Endothelial cell of umbilical vein (primary cell): ENCODE measurements around the gene FAM3D. TPM values are rescaled to one million over a fixed set of nuclear protein-coding genes. Genes with fewer than 3 reads are reported as not detected.

Experiments
- BruUV-seq: library from RNA; stranded (reverse); fragments of 400-500 nt; replicated peaks from 2 replicates; lab custom pipeline; 2021; lab: Mats Ljungman, UMichigan
- CTCF ChIA-PET: fragments of 300-600, 350-600 bp; sonication (Branson Sonifier 250); formaldehyde crosslinking; loops from one replicate; lab custom pipeline; 2021; ENCODE audit warnings: antibody characterized with exemption, inconsistent platforms; lab: Charles Lee
- POLR2A ChIA-PET: fragments of 300-600, 350-600 bp; sonication (Branson Sonifier 250); formaldehyde crosslinking; loops from one replicate; lab custom pipeline; 2021; ENCODE audit warnings: antibody characterized with exemption, inconsistent platforms; lab: Charles Lee
- DNase-seq: peaks from one replicate; pipeline ENCODE4 v3.0.0-alpha.2; 2011; ENCODE audit warnings: low read depth, low spot score
- FAIRE-seq: peaks from 2 replicates; lab custom pipeline; 2011; peaks lifted over from hg19 to GRCh38; lab: Jason Lieb, UNC
- H2AFZ ChIP-seq: 2 replicates; pipeline ENCODE4 v1.6.0; 2012; ENCODE audit warnings: low read depth, low read length, control low read depth, inconsistent platforms
- H3K27ac ChIP-seq: 2 replicates; pipeline ENCODE4 v1.5.1; 2011; ENCODE audit warnings: low read depth, mild to moderate bottlenecking, control low read depth, low read length, moderate library complexity; ENCODE audit not compliant: insufficient read depth
- H3K27me3 ChIP-seq, 2 experiments: 2 replicates each; pipeline versions ENCODE4 v1.6.0 to v1.6.1; 2011; ENCODE audit warnings: low read length in 2 of 2, mixed read lengths in 1 of 2; ENCODE audit not compliant: control insufficient read depth in 2 of 2, insufficient read depth in 2 of 2
- H3K36me3 ChIP-seq, 2 experiments: 2 replicates in 1 of 2; 3 replicates in 1 of 2; pipeline ENCODE4 v1.5.1; 2011; ENCODE audit warnings: low read length in 2 of 2, mild to moderate bottlenecking in 1 of 2, moderate library complexity in 1 of 2; ENCODE audit not compliant: control insufficient read depth in 2 of 2, insufficient read depth in 2 of 2; ENCODE audit errors: extremely low read depth in 1 of 2
- H3K4me1 ChIP-seq: 3 replicates; pipeline ENCODE4 v1.5.1; 2011; ENCODE audit warnings: mild to moderate bottlenecking, low read length; ENCODE audit not compliant: control insufficient read depth, insufficient read depth; ENCODE audit errors: extremely low read depth
- H3K4me2 ChIP-seq: 2 replicates; pipeline ENCODE4 v1.6.1; 2011; ENCODE audit warnings: low read length, control low read depth, mixed read lengths; ENCODE audit not compliant: insufficient read depth
- H3K4me3 ChIP-seq, 3 experiments: fragments of 200-600 bp in 1 of 3; sonication (generic), shearing (Covaris generic) in 1 of 3; replicated peaks in 1 of 3; 2 replicates each; pipeline ENCODE4 v1.5.1; 2011 to 2016; ENCODE audit warnings: control low read depth in 3 of 3, low read length in 3 of 3, mild to moderate bottlenecking in 2 of 3, inconsistent platforms in 1 of 3, low read depth in 1 of 3, moderate library complexity in 1 of 3; ENCODE audit not compliant: insufficient read depth in 1 of 3
- H3K79me2 ChIP-seq: 2 replicates; pipeline ENCODE4 v1.6.0; 2012; ENCODE audit warnings: low read length, inconsistent platforms; ENCODE audit not compliant: control insufficient read depth, insufficient read depth
- H3K9ac ChIP-seq: replicated peaks from 2 replicates; pipeline ENCODE3; 2011; ENCODE audit warnings: low read length, control low read depth; ENCODE audit not compliant: insufficient read depth; ENCODE audit errors: extremely low read depth
- H3K9me1 ChIP-seq: replicated peaks from 3 replicates; pipeline ENCODE4 v1.6.0; 2011; ENCODE audit warnings: mild to moderate bottlenecking, low read length; ENCODE audit not compliant: control insufficient read depth, insufficient read depth; ENCODE audit errors: extremely low read depth
- H3K9me3 ChIP-seq: replicated peaks from 2 replicates; pipeline ENCODE4 v1.5.1; 2012; ENCODE audit warnings: low read length, inconsistent platforms; ENCODE audit not compliant: control insufficient read depth, insufficient read depth
- H4K20me1 ChIP-seq: replicated peaks from 2 replicates; pipeline ENCODE3; 2011; ENCODE audit warnings: mild to moderate bottlenecking, low read length; ENCODE audit not compliant: control insufficient read depth, insufficient read depth; ENCODE audit errors: extremely low read depth
- EZH2 ChIP-seq: IDR thresholded peaks from 2 replicates; pipeline ENCODE4 v1.6.1; 2012; ENCODE audit warnings: borderline replicate concordance, low read depth, mild to moderate bottlenecking, moderate library complexity, low read length, inconsistent platforms; ENCODE audit not compliant: severe bottlenecking
- FOS ChIP-seq: IDR thresholded peaks from 2 replicates; pipeline ENCODE4 v1.6.1; 2011; ENCODE audit warnings: mild to moderate bottlenecking, low read length, moderate library complexity, borderline replicate concordance; ENCODE audit not compliant: insufficient read depth
- GATA2 ChIP-seq: IDR thresholded peaks from 2 replicates; pipeline ENCODE4 v1.7.0; 2011; ENCODE audit warnings: low read depth, mild to moderate bottlenecking, moderate library complexity, mixed read lengths, low read length; ENCODE audit not compliant: insufficient read length, insufficient read depth
- JUN ChIP-seq: IDR thresholded peaks from 2 replicates; pipeline ENCODE4 v1.6.1; 2011; ENCODE audit warnings: borderline replicate concordance, low read depth; ENCODE audit not compliant: insufficient read length, insufficient read depth
- MYC ChIP-seq: IDR thresholded peaks from one replicate; pipeline ENCODE4 v1.6.1; 2011; ENCODE audit warnings: mild to moderate bottlenecking, low read depth, low read length
- POLR2A ChIP-seq: IDR thresholded peaks from 2 replicates; pipeline ENCODE4 v1.6.1; 2012; ENCODE audit warnings: low read depth, mild to moderate bottlenecking, control low read depth, low read length
- POLR2AphosphoS5 ChIP-seq: IDR thresholded peaks from 2 replicates; pipeline ENCODE4 v1.6.1; 2012; ENCODE audit warnings: low read depth, mild to moderate bottlenecking, control low read depth, low read length, moderate library complexity; ENCODE audit not compliant: insufficient read depth
- dilution Hi-C: fragments of 300-500 bp; cut with MboI; formaldehyde crosslinking; loops from one replicate; pipeline ENCODE4 v1.15.0; 2019; ENCODE audit warnings: low sequenced_read_pairs; ENCODE audit not compliant: extremely low pct_ligation_motif_present
- intact Hi-C: fragments of 100-400 bp; cut with micrococcal nuclease; formaldehyde crosslinking; loops from one replicate; pipeline ENCODE4 v1.10.0; 2022
- polyA plus RNA-seq, 4 experiments: library from polyadenylated mRNA; depleted of rRNA in 3 of 4; stranded (reverse) in 3 of 4; unstranded in 1 of 4; fragments of >200 nt; gene quantifications; 2 replicates each; pipeline versions ENCODE4 v1.2.1 to v1.2.3, GENCODE V29; 2011 to 2012; ENCODE audit warnings: missing spikeins in 1 of 4
- total RNA-seq: library from RNA; stranded (reverse); gene quantifications from 2 replicates; pipeline ENCODE4 v1.2.3, GENCODE V29; 2021
- TF ChIP-seq, protein P1 (sequence below), 2 donors: IDR thresholded peaks; 1 replicate in 1 of 2; 2 replicates in 1 of 2; pipeline ENCODE4 v1.5.1; 2011; ENCODE audit warnings: low read length in 2 of 2, mild to moderate bottlenecking in 2 of 2, moderate library complexity in 2 of 2, control low read depth in 1 of 2, inconsistent platforms in 1 of 2, low read depth in 1 of 2; ENCODE audit not compliant: insufficient read depth in 1 of 2; ENCODE audit errors: extremely low read depth in 1 of 2
- TF ChIP-seq, protein P2 (sequence below): IDR thresholded peaks from 2 replicates; pipeline ENCODE4 v1.6.1; 2011; ENCODE audit not compliant: insufficient read depth, insufficient read length

FAM3D gene
- total and polyA plus RNA-seq, 2 donors (not counting 3 experiments of a cell fraction or from before 2014, with no cell fraction given) = 0.12 TPM; not detected in 1

DNA sequence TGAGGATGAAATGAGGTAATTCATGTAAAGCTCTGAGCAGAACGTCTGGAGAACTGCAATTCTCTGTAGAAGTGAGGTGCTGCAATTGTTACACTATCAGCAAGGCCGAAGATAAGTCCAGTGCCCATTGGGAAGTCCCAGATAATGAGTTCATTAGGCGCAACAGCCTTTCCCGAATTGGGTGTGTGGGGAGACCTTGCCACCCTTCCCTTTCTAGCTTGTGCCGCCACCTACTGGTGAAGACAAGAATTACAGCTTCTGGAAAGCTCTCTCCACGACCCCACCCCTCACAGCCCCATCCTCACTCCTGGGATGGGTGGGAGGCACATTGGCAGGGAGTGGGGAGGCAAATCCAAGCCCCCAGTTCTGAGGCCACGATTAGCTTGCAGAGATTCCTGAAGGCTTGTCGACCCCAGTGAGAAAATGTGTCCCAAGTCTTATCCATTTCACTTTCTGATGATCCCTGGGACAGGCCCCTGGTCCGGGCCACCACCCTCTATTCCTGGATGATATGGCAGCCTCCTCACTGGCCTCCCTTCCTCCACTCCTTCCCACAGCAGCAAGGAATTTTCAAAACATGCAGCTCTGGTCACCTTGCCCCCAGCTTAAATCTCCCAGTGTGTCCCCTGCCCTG, 36.4 kb downstream of the FAM3D start:
- BruUV-seq = no TSS peak
- CTCF ChIA-PET = interaction anchor here (0.6 to 10.0 kb wide), 35 partner anchors 9 to 1228 kb away, joined by 3 to 442 read pairs (median 4); partner anchors contain the start of genes FAM107A, HTD2, KCTD6 and RPP14
- POLR2A ChIA-PET = no interaction called here

DNA sequence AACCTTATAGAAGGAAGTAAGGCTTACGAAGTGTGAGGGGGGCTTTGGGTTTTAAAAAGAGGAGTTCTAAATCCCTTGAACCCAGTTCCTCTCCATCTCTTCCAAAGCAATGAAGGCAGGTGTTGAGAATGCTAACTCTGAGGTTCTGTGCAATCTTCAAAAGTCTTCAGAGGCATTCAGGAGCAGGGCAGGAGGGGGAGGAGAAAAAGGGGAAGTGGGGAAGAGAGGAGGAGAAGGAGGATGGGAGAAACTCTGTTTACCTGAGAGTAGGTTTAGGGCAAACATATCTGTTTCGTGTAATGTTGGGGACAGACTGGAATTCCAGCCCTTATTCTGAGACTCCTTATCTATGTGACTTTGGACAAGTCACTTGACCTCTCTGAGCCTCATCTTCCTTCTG, 36.9 kb downstream of the FAM3D start:
- H3K79me2 ChIP-seq = no peaks in the 10 kb centered on the region
- intact Hi-C loops = loop anchor here (1.0 to 5.0 kb wide), 6 partner anchors 18 to 442 kb away; no protein-coding TSS in a partner anchor
- H3K4me2 ChIP-seq = peak overlapping the region; percentile 52
- H3K4me1 ChIP-seq = peaks cover 32% of the 10 kb centered on the region
- no peaks in the 10 kb centered on the region for H3K36me3 ChIP-seq
- H3K9me1 ChIP-seq = no peaks in the 10 kb centered on the region
- FAIRE-seq (peak; percentile 37), DNase-seq (no peak)
- no peaks in the 10 kb centered on the region for H3K27me3 ChIP-seq
- no TSS peak for BruUV-seq
- TF ChIP-seq POLR2AphosphoS5 (no peak), MYC (no peak), EZH2 (no peak), FOS (no peak), POLR2A (no peak), GATA2 (no peak), JUN (no peak)
- TF ChIP-seq, protein P1, sequence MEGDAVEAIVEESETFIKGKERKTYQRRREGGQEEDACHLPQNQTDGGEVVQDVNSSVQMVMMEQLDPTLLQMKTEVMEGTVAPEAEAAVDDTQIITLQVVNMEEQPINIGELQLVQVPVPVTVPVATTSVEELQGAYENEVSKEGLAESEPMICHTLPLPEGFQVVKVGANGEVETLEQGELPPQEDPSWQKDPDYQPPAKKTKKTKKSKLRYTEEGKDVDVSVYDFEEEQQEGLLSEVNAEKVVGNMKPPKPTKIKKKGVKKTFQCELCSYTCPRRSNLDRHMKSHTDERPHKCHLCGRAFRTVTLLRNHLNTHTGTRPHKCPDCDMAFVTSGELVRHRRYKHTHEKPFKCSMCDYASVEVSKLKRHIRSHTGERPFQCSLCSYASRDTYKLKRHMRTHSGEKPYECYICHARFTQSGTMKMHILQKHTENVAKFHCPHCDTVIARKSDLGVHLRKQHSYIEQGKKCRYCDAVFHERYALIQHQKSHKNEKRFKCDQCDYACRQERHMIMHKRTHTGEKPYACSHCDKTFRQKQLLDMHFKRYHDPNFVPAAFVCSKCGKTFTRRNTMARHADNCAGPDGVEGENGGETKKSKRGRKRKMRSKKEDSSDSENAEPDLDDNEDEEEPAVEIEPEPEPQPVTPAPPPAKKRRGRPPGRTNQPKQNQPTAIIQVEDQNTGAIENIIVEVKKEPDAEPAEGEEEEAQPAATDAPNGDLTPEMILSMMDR (IDR thresholded peaks at IDR 0.05; ENCODE audit: extremely low read depth in 1 of 2, insufficient read depth in 1 of 2, low read depth in 1 of 2, low read length in 2 of 2) = no peak
- TF ChIP-seq, protein P2, sequence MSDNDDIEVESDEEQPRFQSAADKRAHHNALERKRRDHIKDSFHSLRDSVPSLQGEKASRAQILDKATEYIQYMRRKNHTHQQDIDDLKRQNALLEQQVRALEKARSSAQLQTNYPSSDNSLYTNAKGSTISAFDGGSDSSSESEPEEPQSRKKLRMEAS = no peak
- H3K9ac ChIP-seq = peak overlapping the region; percentile 28
- no peaks in the 10 kb centered on the region for H3K9me3 ChIP-seq
- no peaks in the 10 kb centered on the region for H4K20me1 ChIP-seq
- ChIA-PET POLR2A (no interaction called here), CTCF (interaction anchor here (0.6 to 10.0 kb wide), 33 partner anchors 11 to 1228 kb away, joined by 3 to 442 read pairs (median 5); partner anchors contain the start of genes FAM107A, HTD2, KCTD6 and RPP14)
- dilution Hi-C loops = no loop called here
- H3K27ac ChIP-seq = peak overlapping the region; percentile 74
- H3K4me3 ChIP-seq = no peak overlapping the region
- peak overlapping the region; percentile 29 for H2AFZ ChIP-seq

More for the DNA sequence above, 36.4 kb downstream of the FAM3D start:
- H3K36me3 ChIP-seq = no peaks in the 10 kb centered on the region
- FAIRE-seq (peak; percentile 90), DNase-seq (peak; percentile 62)
- no peak overlapping the region for H3K4me3 ChIP-seq
- H3K4me2 ChIP-seq = peak overlapping the region; percentile 52
- no peaks in the 10 kb centered on the region for H3K79me2 ChIP-seq
- peak overlapping the region; percentile 29 for H2AFZ ChIP-seq
- no peaks in the 10 kb centered on the region for H3K9me1 ChIP-seq
- TF ChIP-seq JUN = no peak
- TF ChIP-seq, protein P1 (IDR thresholded peaks at IDR 0.05; ENCODE audit: extremely low read depth in 1 of 2, insufficient read depth in 1 of 2, low read depth in 1 of 2, low read length in 2 of 2) = peak; percentile 88 to 89
- no peaks in the 10 kb centered on the region for H3K27me3 ChIP-seq
- peaks cover 32% of the 10 kb centered on the region for H3K4me1 ChIP-seq
- dilution Hi-C loops (no loop called here), intact Hi-C loops (loop anchor here (1.0 kb wide), 1 partner anchor 62 kb away; no protein-coding TSS in a partner anchor)
- H3K9me3 ChIP-seq = no peaks in the 10 kb centered on the region
- H3K27ac ChIP-seq = peak overlapping the region; percentile 74
- H4K20me1 ChIP-seq = no peaks in the 10 kb centered on the region
- peak overlapping the region; percentile 28 for H3K9ac ChIP-seq
